Hepatocyte (in vitro differentiated cells): ENCODE measurements around the gene SHANK3.
A peak's percentile ranks its signal among the peaks of the same experiment; 100 is the strongest.

ENCODE experiments used
- EZH2 ChIP-seq: fragments of 200-600 bp; sonication (generic); IDR thresholded peaks from 2 replicates; pipeline ENCODE4 v1.6.1; 2016; ENCODE audit warnings: antibody characterized with exemption, mild to moderate bottlenecking, borderline replicate concordance
- TF ChIP-seq, protein P1 (sequence below): fragments of 200-600 bp; sonication (generic); IDR thresholded peaks from 2 replicates; pipeline ENCODE4 v1.5.1; 2016; ENCODE audit warnings: antibody characterized with exemption, mild to moderate bottlenecking; ENCODE audit not compliant: poor library complexity

DNA sequence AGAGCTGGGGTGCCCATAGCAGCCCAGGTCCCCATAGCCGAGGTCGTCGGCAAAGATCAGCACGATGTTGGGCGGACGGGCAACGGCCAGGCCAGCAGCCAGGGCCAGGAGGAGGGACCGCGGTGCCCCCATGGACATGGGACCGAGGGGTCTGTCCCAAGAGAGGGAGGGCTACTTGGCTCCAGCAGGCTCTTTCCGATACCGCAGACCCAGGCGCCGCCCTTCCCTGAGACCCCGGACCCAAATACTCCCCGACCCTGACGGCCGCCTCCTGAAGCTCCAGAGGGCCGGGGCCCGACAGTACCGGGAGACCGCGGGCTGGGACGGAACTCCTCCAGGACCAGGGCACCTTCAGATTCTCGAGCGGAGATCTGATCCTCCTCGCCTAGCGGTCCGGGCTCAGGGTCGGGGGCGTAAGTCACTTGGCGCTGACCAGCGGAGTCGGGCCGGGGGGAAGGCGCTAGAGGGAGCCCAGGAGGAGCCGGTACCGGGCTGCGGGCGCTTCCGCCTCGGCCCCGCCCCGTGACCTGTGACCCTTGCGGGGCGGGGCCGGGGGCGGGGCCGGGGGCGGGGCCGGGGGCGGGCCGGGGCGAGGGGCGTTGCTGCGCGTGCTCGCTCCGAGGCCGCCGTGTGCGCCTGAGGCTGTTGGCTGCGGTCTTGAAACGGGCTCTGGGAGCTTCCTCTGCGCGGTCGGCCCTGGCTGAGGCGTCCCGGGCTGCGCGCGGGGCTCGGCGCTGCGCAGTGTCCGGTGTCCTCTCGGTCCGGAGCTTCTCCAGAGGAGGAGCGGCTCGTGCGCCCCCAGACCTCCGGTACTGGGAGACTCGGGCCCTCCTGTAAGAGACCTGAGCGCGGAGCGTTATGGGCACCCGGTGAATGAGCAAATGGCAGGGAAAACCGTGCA, 44.7 kb upstream of the SHANK3 start, which contains the start of gene ARSA:
- TF ChIP-seq, protein P1, sequence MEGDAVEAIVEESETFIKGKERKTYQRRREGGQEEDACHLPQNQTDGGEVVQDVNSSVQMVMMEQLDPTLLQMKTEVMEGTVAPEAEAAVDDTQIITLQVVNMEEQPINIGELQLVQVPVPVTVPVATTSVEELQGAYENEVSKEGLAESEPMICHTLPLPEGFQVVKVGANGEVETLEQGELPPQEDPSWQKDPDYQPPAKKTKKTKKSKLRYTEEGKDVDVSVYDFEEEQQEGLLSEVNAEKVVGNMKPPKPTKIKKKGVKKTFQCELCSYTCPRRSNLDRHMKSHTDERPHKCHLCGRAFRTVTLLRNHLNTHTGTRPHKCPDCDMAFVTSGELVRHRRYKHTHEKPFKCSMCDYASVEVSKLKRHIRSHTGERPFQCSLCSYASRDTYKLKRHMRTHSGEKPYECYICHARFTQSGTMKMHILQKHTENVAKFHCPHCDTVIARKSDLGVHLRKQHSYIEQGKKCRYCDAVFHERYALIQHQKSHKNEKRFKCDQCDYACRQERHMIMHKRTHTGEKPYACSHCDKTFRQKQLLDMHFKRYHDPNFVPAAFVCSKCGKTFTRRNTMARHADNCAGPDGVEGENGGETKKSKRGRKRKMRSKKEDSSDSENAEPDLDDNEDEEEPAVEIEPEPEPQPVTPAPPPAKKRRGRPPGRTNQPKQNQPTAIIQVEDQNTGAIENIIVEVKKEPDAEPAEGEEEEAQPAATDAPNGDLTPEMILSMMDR = peak; percentile 45
- no peak for TF ChIP-seq EZH2
